Measurements from ENCODE around the gene KNDC1.
"Not testable (repeated sequence)": the region's sequence is repeated elsewhere in the genome, so short reads cannot be mapped to it uniquely, and the experiment has no call there.

The KNDC1 gene

GRCh38 chr10:133208466-133208865 lies 48.4 kb downstream of the KNDC1 start:
- DNase-seq, result no peak

GRCh38 chr10:133209117-133209516 lies 49.1 kb downstream of the KNDC1 start:
- DNase-seq, result no peak

GRCh38 chr10:133209641-133210040 lies 49.6 kb downstream of the KNDC1 start:
- no peak for DNase-seq

- no peak for DNase-seq
Measured at GRCh38 chr10:133210398-133211140, 50.5 kb downstream of the KNDC1 start.

- DNase-seq, result no peak
Measured at GRCh38 chr10:133211141-133211830, 51.3 kb downstream of the KNDC1 start.

- no peak for DNase-seq
Measured at GRCh38 chr10:133211959-133212852, 52.2 kb downstream of the KNDC1 start.

GRCh38 chr10:133212853-133213494 lies 53.0 kb downstream of the KNDC1 start:
- DNase-seq, result no peak

GRCh38 chr10:133213641-133214467 lies 53.8 kb downstream of the KNDC1 start:
- no peak for DNase-seq

- no peak for DNase-seq
Measured at GRCh38 chr10:133214468-133215410, 54.7 kb downstream of the KNDC1 start.

GRCh38 chr10:133215586-133215985 lies 55.6 kb downstream of the KNDC1 start:
- no peak for DNase-seq

- DNase-seq, result no peak
Measured at GRCh38 chr10:133216776-133217175, 56.8 kb downstream of the KNDC1 start.

- DNase-seq, result no peak
Measured at GRCh38 chr10:133217800-133218589, 58.0 kb downstream of the KNDC1 start.

GRCh38 chr10:133218891-133219290 lies 58.9 kb downstream of the KNDC1 start:
- DNase-seq, result no peak

GRCh38 chr10:133219782-133220181 lies 59.8 kb downstream of the KNDC1 start:
- no peak for DNase-seq

GRCh38 chr10:133221331-133221730 lies 61.3 kb downstream of the KNDC1 start:
- no peak for DNase-seq

GRCh38 chr10:133221756-133222155 lies 61.7 kb downstream of the KNDC1 start:
- DNase-seq, result not testable (repeated sequence)

GRCh38 chr10:133224076-133224475 lies 64.1 kb downstream of the KNDC1 start:
- no peak for DNase-seq

GRCh38 chr10:133224756-133225372 lies 64.8 kb downstream of the KNDC1 start:
- DNase-seq, result no peak

GRCh38 chr10:133225707-133226191 lies 65.7 kb downstream of the KNDC1 start:
- DNase-seq, result no peak

Measured in NCI-H82 (cell line).